GM21423 (cell line): Measurements from ENCODE around the gene EVI5.
A peak's percentile ranks its signal among the peaks of the same experiment; 100 is the strongest.
"Not testable (repeated sequence)": the region's sequence is repeated elsewhere in the genome, so short reads cannot be mapped to it uniquely, and the experiment has no call there.

ENCODE experiments used
- ATAC-seq: cut with Tn5 transposase; IDR thresholded peaks from one replicate; pipeline ENCODE4 v1.9.1; 2021; ENCODE audit warnings: mild to moderate bottlenecking, moderate library complexity; ENCODE audit not compliant: unreplicated experiment

The EVI5 gene

GRCh38 chr1:92792340-92792782 is 7.5 kb upstream of the EVI5 start:
- no peak for ATAC-seq

- ATAC-seq, result no peak
These were observed 6.7 kb upstream of the EVI5 start for GRCh38 chr1:92791487-92792066.

- no peak for ATAC-seq
These were observed 6.0 kb upstream of the EVI5 start for GRCh38 chr1:92790867-92791266.

GRCh38 chr1:92790081-92790480 is 5.2 kb upstream of the EVI5 start:
- ATAC-seq, result no peak

- ATAC-seq, result no peak
These were observed 1.4 kb upstream of the EVI5 start for GRCh38 chr1:92786111-92786901.

- ATAC-seq, result peak; percentile 17
These were observed 778 bp downstream of the EVI5 start for GRCh38 chr1:92784021-92784638.

GRCh38 chr1:92783550-92783949 is 1.4 kb downstream of the EVI5 start:
- ATAC-seq, result not testable (repeated sequence)

- ATAC-seq, result no peak
These were observed 6.5 kb downstream of the EVI5 start for GRCh38 chr1:92778376-92778775.

GRCh38 chr1:92774407-92774806 is 10.5 kb downstream of the EVI5 start:
- ATAC-seq, result no peak

GRCh38 chr1:92773749-92774148 is 11.2 kb downstream of the EVI5 start:
- not testable (repeated sequence) for ATAC-seq

- no peak for ATAC-seq
These were observed 15.1 kb downstream of the EVI5 start for GRCh38 chr1:92769856-92770255.

GRCh38 chr1:92768915-92769314 is 16.0 kb downstream of the EVI5 start:
- ATAC-seq, result no peak

GRCh38 chr1:92768296-92768695 is 16.6 kb downstream of the EVI5 start:
- no peak for ATAC-seq

GRCh38 chr1:92764116-92764515 is 20.8 kb downstream of the EVI5 start:
- no peak for ATAC-seq

- no peak for ATAC-seq
These were observed 22.6 kb downstream of the EVI5 start for GRCh38 chr1:92762355-92762754.

- ATAC-seq, result no peak
These were observed 25.5 kb downstream of the EVI5 start for GRCh38 chr1:92759361-92759760.

GRCh38 chr1:92756537-92756936 is 28.4 kb downstream of the EVI5 start:
- ATAC-seq, result no peak

- no peak for ATAC-seq
These were observed 29.1 kb downstream of the EVI5 start for GRCh38 chr1:92755541-92756461.

GRCh38 chr1:92754719-92755050 is 30.2 kb downstream of the EVI5 start:
- ATAC-seq, result no peak

- no peak for ATAC-seq
These were observed 30.7 kb downstream of the EVI5 start for GRCh38 chr1:92754000-92754718.

- ATAC-seq, result no peak
These were observed 32.2 kb downstream of the EVI5 start for GRCh38 chr1:92752719-92753118.
